ENCODE measurements around the gene UTP3.
"Not testable (repeated sequence)": the region's sequence is repeated elsewhere in the genome, so short reads cannot be mapped to it uniquely, and the experiment has no call there.

UTP3 gene

GRCh38 chr4:70687821-70688794 lies at the start of gene UTP3:
UTP3 (plus strand) TSS chr4:70688532; CDS start chr4:70688678, 146 bp downstream.
- DNase-seq, result peak; percentile 83 to 88 (median 84)

DNA sequence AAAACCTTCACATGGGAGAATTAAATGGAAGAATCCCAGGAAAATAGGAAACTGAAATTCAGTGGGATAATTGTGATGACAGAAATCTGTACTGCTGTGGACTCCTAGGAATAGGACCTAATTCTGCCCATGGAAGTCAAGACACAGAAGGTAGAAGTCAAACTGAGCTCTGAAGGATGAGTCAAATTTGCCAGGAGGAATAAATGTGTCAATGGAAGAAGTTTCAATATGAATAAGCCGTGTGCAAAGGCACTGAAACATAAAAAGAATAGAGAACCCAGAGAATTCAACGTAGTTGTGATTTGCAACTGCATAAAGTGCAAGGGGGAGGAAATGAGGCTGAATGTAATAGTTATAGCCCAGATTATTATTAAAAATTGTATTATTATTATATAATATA lies 48.1 kb upstream of the UTP3 start:
- no peak for DNase-seq

DNA sequence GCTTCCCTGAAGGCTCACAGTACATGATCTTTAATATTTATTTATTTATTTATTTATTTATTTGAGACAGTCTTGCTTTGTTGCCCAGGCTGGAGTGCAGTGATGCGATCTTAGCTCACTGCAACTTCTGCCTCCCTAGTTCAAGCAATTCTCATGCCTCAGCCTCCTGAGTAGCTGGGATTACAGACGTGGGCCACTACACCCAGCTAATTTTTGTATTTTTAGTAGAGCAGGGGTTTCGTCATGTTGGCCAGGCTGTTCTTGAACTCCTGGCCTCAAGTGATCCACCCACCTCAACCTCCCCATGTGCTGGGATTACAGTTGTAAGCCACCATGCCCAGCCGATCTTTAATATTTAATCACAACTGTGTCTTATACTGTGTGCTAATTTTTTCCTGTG lies 37.6 kb upstream of the UTP3 start:
- DNase-seq, result not testable (repeated sequence)

- no peak for DNase-seq
Measured at GRCh38 chr4:70651864-70652506, 36.3 kb upstream of the UTP3 start.

- DNase-seq, result no peak
Measured at GRCh38 chr4:70654605-70655011, 33.7 kb upstream of the UTP3 start.

GRCh38 chr4:70657326-70657725 lies 31.0 kb upstream of the UTP3 start:
- DNase-seq, result no peak

GRCh38 chr4:70658418-70658817 lies 29.9 kb upstream of the UTP3 start:
- no peak for DNase-seq

GRCh38 chr4:70660106-70660505 lies 28.2 kb upstream of the UTP3 start:
- no peak for DNase-seq

DNA sequence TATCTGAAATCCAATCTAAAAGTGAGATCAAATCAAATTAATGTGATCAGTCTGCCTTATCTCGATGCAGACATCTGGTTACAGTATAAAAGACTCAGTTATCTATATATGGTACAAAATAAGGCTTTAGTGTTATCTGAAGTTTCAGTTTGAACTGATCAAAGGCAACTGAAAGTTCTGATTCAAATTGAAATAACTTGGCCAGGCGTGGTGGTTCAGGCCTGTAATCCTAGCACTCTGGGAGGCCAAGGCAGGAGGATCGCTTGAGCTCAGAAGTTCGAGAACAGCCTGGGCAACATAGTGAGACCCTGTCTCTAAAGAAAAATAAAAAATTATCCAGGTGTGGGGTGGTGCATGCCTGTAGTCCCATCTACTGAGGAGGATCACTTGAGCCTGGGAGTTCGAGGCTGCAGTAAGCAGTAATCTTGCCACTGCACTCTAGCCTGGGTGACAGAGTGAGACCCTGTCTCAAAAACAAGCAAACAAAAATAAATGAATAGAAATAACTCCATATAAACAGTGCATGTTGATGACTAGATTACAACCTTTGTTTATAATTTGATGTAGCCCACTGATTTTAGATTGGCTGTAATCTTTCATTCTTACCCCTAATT lies 26.9 kb upstream of the UTP3 start:
- not testable (repeated sequence) for DNase-seq

DNA sequence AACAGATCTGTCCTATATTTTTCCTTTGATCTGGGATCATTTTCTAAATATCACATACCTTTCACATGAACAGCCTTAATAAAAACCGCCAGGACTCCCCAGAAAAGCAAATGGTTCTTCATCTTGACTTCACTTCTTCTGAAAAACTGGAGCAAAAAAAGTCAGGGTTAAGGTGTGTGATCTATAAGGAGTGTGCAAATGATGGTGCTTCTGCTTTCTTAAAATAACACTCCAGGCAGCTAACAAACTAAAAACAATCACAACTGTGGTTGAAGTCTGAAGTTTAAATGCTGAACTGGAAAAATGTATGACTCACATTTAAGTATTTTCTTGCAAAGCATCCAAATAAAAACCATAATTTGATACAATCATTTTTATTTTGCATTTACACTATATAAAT lies 22.0 kb upstream of the UTP3 start, which contains the start of gene JCHAIN:
JCHAIN (minus strand) TSS at position 140 of the 400 bp plus-strand sequence; CDS start at position 122, 18 bp downstream.
- no peak for DNase-seq

- DNase-seq, result no peak
Measured at GRCh38 chr4:70667740-70668535, 20.4 kb upstream of the UTP3 start.

GRCh38 chr4:70670332-70671014 lies 17.9 kb upstream of the UTP3 start:
- DNase-seq, result no peak

DNA sequence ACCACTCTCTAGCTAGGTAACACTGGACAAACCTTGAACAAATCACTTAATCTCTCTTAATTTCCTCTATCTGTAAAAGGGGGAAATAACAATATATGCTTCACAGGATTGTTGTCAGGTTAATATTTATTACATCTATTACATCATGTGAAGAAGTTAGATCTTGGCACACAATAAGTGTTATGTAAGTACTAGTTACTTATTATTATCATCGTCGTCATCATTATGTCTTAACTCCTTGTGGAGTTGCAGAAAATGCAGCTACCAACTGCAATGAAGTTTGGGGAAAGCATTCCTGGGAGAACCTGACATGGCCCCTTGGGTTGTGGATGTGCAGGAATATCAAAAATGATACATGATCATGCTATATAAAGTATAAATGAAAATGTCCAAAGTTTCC lies 17.2 kb upstream of the UTP3 start:
- DNase-seq, result no peak

GRCh38 chr4:70674191-70674590 lies 14.1 kb upstream of the UTP3 start:
- no peak for DNase-seq

- DNase-seq, result no peak
Measured at GRCh38 chr4:70674731-70675130, 13.6 kb upstream of the UTP3 start.

- DNase-seq, result no peak
Measured at GRCh38 chr4:70676554-70677090, 11.7 kb upstream of the UTP3 start.

DNA sequence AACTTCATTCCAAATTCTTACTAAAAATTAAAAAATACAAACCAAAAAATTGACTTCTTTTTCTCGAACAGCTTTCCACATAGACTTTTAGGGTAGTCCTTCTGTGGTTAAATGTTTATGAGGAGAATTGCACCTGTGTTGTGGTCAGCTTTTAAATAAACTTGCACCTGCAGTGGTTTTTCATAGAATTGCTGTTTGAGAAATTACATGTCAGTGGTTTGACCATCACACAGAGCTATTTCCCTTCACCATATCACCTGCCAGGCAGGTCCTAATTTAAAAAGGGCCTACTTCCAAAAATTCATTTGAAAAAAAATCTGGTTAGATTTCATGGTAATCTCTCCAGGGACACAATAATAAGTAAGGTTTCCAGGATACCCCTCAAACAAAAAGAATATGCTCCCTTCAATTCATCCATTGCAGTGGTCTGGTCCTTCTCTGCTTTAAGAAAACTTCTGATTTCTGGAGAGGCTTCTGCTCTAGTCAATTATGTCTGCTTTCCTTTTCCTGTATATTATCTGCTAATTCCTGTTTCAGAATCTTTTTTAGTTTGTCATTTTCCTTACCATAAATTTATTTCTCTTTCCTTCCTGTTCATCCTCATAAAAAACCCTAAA lies 9.8 kb upstream of the UTP3 start:
- DNase-seq, result no peak

DNA sequence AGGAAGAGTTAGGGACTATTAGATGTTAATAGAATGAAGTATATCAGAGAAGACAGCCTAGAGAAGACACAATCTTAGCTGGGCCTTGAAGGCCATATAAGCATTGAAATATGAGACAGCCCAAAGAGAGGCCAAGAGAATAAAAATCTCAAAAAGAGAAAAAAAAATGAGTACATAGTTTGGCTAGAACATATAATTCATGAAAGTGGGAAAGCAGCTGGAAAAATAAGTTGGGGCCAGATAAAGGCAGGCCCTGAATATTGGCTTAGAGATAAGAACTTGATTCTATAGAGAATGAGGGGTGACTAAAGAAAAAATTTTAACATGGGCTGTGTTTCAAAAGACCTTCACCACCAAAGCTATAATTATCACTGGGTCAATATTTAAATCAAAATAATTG lies 7.4 kb upstream of the UTP3 start:
- no peak for DNase-seq

GRCh38 chr4:70681704-70682103 lies 6.6 kb upstream of the UTP3 start:
- no peak for DNase-seq

- DNase-seq, result not testable (repeated sequence)
Measured at GRCh38 chr4:70682142-70682541, 6.2 kb upstream of the UTP3 start.

- DNase-seq, result no peak
Measured at GRCh38 chr4:70687392-70687791, 940 bp upstream of the UTP3 start.
